Adrenal gland (tissue), 12 donors: Measurements from ENCODE around the gene TUBB2A. TPM values are rescaled to one million over a fixed set of nuclear protein-coding genes. Genes with fewer than 3 reads are reported as not detected.

Experiments
- DNase-seq, 7 donors: peaks; one replicate each; pipeline ENCODE4 v3.0.0-alpha.2; 2019 to 2020
- H3K27ac ChIP-seq, 5 donors: fragments of 200-600 bp; sonication (generic) in 4 of 5; 1 replicate in 3 of 5; 2 replicates in 2 of 5; pipeline versions ENCODE4 v1.5.1 to v1.8.0; 2016 to 2020; ENCODE audit warnings: mild to moderate bottlenecking in 1 of 5
- H3K27me3 ChIP-seq: fragments of 200-600 bp; 2 replicates; pipeline ENCODE4 v1.8.0; 2021
- H3K36me3 ChIP-seq, 2 donors: fragments of 200-600 bp; replicated peaks in 1 of 2; 1 replicate in 1 of 2; 2 replicates in 1 of 2; pipeline versions ENCODE4 v1.5.1 to v1.8.0; 2018 to 2022
- H3K4me1 ChIP-seq, 2 donors: fragments of 200-600 bp; replicated peaks in 1 of 2; 1 replicate in 1 of 2; 2 replicates in 1 of 2; pipeline versions ENCODE4 v1.5.1 to v1.8.0; 2018 to 2021
- H3K4me3 ChIP-seq, 4 donors: fragments of 200-600 bp; sonication (generic) in 3 of 4; one replicate each; pipeline ENCODE4 v1.5.1; 2016 to 2018
- H3K9me3 ChIP-seq, 3 donors: fragments of 200-600 bp; sonication (generic) in 1 of 3; replicated peaks in 1 of 3; 1 replicate in 2 of 3; 2 replicates in 1 of 3; pipeline versions ENCODE4 v1.5.1 to v1.8.0; 2016 to 2021
- POLR2A ChIP-seq, 2 donors: fragments of 450-650 bp; IDR thresholded peaks; one replicate each; pipeline ENCODE4 v1.6.1; 2017; ENCODE audit warnings: antibody characterized with exemption in 2 of 2, mild to moderate bottlenecking in 2 of 2, moderate library complexity in 1 of 2
- WGBS, 4 donors: extraction: QIAGEN DNeasy Blood & Tissue Kit in 2 of 4; methylation state at CpG; one replicate each; pipeline versions ENCODE4 v1.1.5 to v1.1.7; 2013 to 2017; 5-methylcytosine and 5-hydroxymethylcytosine counted together
- intact Hi-C, 2 donors: fragments of 100-400 bp; cut with DNase I; formaldehyde crosslinking; loops; one replicate each; pipeline versions ENCODE4 v1.14.1 to v1.15.0; 2022 to 2023
- polyA plus RNA-seq, 3 donors: library from polyadenylated mRNA; stranded (reverse); fragments of 200-250 nt in 2 of 3; fragments of 350-450 nt in 1 of 3; fragmentation: Illumina TruSeq in 1 of 3; extraction: RNeasy Lipid Tissue Mini Kit (QIAGEN cat#74804) in 1 of 3; gene quantifications; one replicate each; pipeline ENCODE4 v1.2.3, GENCODE V29; 2013 to 2014
- total RNA-seq, 9 donors: library from RNA; depleted of rRNA in 4 of 9; stranded (reverse); fragments of >200 nt in 4 of 9; fragments of 120-200 nt in 1 of 9; fragmentation: NEBNext Ultra II Directional in 1 of 9; extraction: Animal tissue kit (Norgen Biotek cat#: 25700) in 1 of 9; gene quantifications; one replicate each; pipeline versions ENCODE4 v1.1.0 to v1.2.4, GENCODE V29; 2013 to 2023
- TF ChIP-seq, protein P1 (sequence below), 6 experiments: fragments of 450-650 bp in 4 of 6; fragments of 200-600 bp in 2 of 6; sonication (generic) in 1 of 6; IDR thresholded peaks; 1 replicate in 5 of 6; 2 replicates in 1 of 6; pipeline versions ENCODE4 v1.5.1 to v1.8.0; 2016 to 2021; ENCODE audit warnings: antibody characterized with exemption in 6 of 6, mild to moderate bottlenecking in 2 of 6, moderate library complexity in 1 of 6
- donor health status: healthy with polysubstance abuse.
- donor health status: Bipolar disorder and iron deficiency.
- donor health status: DM: yes; HTN: yes; CAD: no.
- donor health status: DM: no; HTN: no; CAD: no.
- donor health status: DM: no; HTN: no; CAD: no.
- donor health status: DM: yes; HTN: yes; CAD: no.

The TUBB2A gene
- total and polyA plus RNA-seq, 12 donors = 6.4 to 59.9 (median 16.0) TPM

- TF ChIP-seq, protein P1, sequence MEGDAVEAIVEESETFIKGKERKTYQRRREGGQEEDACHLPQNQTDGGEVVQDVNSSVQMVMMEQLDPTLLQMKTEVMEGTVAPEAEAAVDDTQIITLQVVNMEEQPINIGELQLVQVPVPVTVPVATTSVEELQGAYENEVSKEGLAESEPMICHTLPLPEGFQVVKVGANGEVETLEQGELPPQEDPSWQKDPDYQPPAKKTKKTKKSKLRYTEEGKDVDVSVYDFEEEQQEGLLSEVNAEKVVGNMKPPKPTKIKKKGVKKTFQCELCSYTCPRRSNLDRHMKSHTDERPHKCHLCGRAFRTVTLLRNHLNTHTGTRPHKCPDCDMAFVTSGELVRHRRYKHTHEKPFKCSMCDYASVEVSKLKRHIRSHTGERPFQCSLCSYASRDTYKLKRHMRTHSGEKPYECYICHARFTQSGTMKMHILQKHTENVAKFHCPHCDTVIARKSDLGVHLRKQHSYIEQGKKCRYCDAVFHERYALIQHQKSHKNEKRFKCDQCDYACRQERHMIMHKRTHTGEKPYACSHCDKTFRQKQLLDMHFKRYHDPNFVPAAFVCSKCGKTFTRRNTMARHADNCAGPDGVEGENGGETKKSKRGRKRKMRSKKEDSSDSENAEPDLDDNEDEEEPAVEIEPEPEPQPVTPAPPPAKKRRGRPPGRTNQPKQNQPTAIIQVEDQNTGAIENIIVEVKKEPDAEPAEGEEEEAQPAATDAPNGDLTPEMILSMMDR (IDR thresholded peaks at IDR 0.05) = no peak
- no peak for TF ChIP-seq POLR2A (IDR thresholded peaks at IDR 0.05)
- Histone ChIP-seq H3K36me3 (peaks cover 0 to 78% of the 10 kb centered on the region in 2 donors), H3K4me1 (peaks cover 0 to 5% of the 10 kb centered on the region in 2 donors), H3K27ac (no peak overlapping the region), H3K27me3 (no peaks in the 10 kb centered on the region), H3K9me3 (no peaks in the 10 kb centered on the region), H3K4me3 (no peak overlapping the region)
- WGBS, 4 donors = 95 to 100% (median 98%) methylated on average over 3 of the region's 3 CpGs
- no peak for DNase-seq
- intact Hi-C loops = no loop called here
Measured at GRCh38 chr6:3109761-3110160, 47.6 kb downstream of the TUBB2A start.

- DNase-seq = no peak
- no peak overlapping the region for H3K4me3 ChIP-seq
- H3K27me3 ChIP-seq = no peaks in the 10 kb centered on the region
- intact Hi-C loops = no loop called here
- H3K4me1 ChIP-seq = peaks cover 0 to 5% of the 10 kb centered on the region in 2 donors
- no peak for TF ChIP-seq POLR2A (IDR thresholded peaks at IDR 0.05)
- TF ChIP-seq, protein P1 (IDR thresholded peaks at IDR 0.05) = no peak
- H3K36me3 ChIP-seq = peaks cover 0 to 78% of the 10 kb centered on the region in 2 donors
- no peaks in the 10 kb centered on the region for H3K9me3 ChIP-seq
- 83 to 94% (median 92%) methylated on average over 10 of the region's 10 CpGs for WGBS, 4 donors
- H3K27ac ChIP-seq = no peak overlapping the region
Measured at GRCh38 chr6:3108746-3109414, 48.5 kb downstream of the TUBB2A start.

Other genes with a start within 250 kb of the TUBB2A start
- 100 to 1,000 TPM; 132 to 258 (median 198) TPM for gene SERPINB6, start 186.0 kb downstream of the TUBB2A start, total RNA-seq
- gene SERPINB6, start 186.0 kb downstream of the TUBB2A start, polyA plus RNA-seq = 100 to 1,000 TPM; 161 to 332 (median 229) TPM
- gene NQO2, start 157.7 kb downstream of the TUBB2A start, total RNA-seq = 100 to 1,000 TPM; 133 to 200 (median 157) TPM
- gene NQO2, start 157.7 kb downstream of the TUBB2A start, polyA plus RNA-seq = 100 to 1,000 TPM; 100 to 177 (median 158) TPM
- 10 to 100 TPM; 15.7 to 21.7 (median 20.2) TPM for gene RIPK1, start 89.0 kb downstream of the TUBB2A start, total RNA-seq
- gene RIPK1, start 89.0 kb downstream of the TUBB2A start, polyA plus RNA-seq = 10 to 100 TPM; 18.9 to 20.9 (median 20.9) TPM
- gene BPHL, start 38.8 kb downstream of the TUBB2A start, total RNA-seq = 10 to 100 TPM; 17.2 to 58.1 (median 23.4) TPM
- gene BPHL, start 38.8 kb downstream of the TUBB2A start, polyA plus RNA-seq = 10 to 100 TPM; 22.4 to 32.4 (median 27.2) TPM
- 10 to 100 TPM in 1 of 9 donors, 1 to 10 TPM in 6, under 1 TPM in 1, not detected in 1; 0.98 to 37.3 (median 1.9) TPM for gene TUBB2B, start 70.1 kb upstream of the TUBB2A start, total RNA-seq
- 1 to 10 TPM; 2.0 to 3.6 (median 3.2) TPM for gene TUBB2B, start 70.1 kb upstream of the TUBB2A start, polyA plus RNA-seq
- gene PSMG4, start 101.4 kb upstream of the TUBB2A start, total RNA-seq = 10 to 100 TPM in 8 of 9 donors, 1 to 10 TPM in 1; 4.9 to 23.6 (median 19.5) TPM
- 10 to 100 TPM; 17.9 to 87.5 (median 55.7) TPM for gene PSMG4, start 101.4 kb upstream of the TUBB2A start, polyA plus RNA-seq